GM12864 (cell line): ENCODE results near the gene INSYN2B.

Source experiments
- DNase-seq: peaks from one replicate; pipeline ENCODE4 v3.0.0-alpha.2; 2011; ENCODE audit warnings: low read depth
- H3K4me3 ChIP-seq: 2 replicates; pipeline ENCODE4 v1.5.1; 2011; ENCODE audit warnings: mild to moderate bottlenecking, low read depth, low read length, control low read depth
- CTCF ChIP-seq: IDR thresholded peaks from 2 replicates; pipeline ENCODE4 v1.5.1; 2011; ENCODE audit warnings: low read depth, mild to moderate bottlenecking, moderate library complexity, low read length, control low read depth, inconsistent platforms; ENCODE audit errors: missing control alignments

Gene INSYN2B

GRCh38 chr5:169914766-169915165 is 65.5 kb downstream of the INSYN2B start:
- no peak overlapping the region for H3K4me3 ChIP-seq
- DNase-seq: no peak
- no peak for TF ChIP-seq CTCF

- H3K4me3 ChIP-seq: no peak overlapping the region
- no peak for DNase-seq
- TF ChIP-seq CTCF: no peak
Observed at GRCh38 chr5:169913479-169913878, 66.8 kb downstream of the INSYN2B start.

GRCh38 chr5:169911448-169912212 is 68.7 kb downstream of the INSYN2B start:
- H3K4me3 ChIP-seq: no peak overlapping the region
- no peak for TF ChIP-seq CTCF

GRCh38 chr5:169910393-169910792 is 69.9 kb downstream of the INSYN2B start:
- TF ChIP-seq CTCF: no peak
- H3K4me3 ChIP-seq: no peak overlapping the region
- no peak for DNase-seq

More at GRCh38 chr5:169911448-169912212, 68.7 kb downstream of the INSYN2B start:
- DNase-seq: no peak

GRCh38 chr5:169909945-169910344 is 70.3 kb downstream of the INSYN2B start:
- TF ChIP-seq CTCF: no peak
- DNase-seq: no peak
- H3K4me3 ChIP-seq: no peak overlapping the region

GRCh38 chr5:169908864-169909263 is 71.4 kb downstream of the INSYN2B start:
- no peak for DNase-seq
- TF ChIP-seq CTCF: no peak
- no peak overlapping the region for H3K4me3 ChIP-seq
